HG03039 (cell line): ENCODE data around the gene GLT1D1.

ENCODE experiments used
- ATAC-seq: cut with Tn5 transposase; IDR thresholded peaks from one replicate; pipeline ENCODE4 v1.9.1; 2021; ENCODE audit warnings: mild to moderate bottlenecking, moderate library complexity; ENCODE audit not compliant: unreplicated experiment

Gene GLT1D1

DNA sequence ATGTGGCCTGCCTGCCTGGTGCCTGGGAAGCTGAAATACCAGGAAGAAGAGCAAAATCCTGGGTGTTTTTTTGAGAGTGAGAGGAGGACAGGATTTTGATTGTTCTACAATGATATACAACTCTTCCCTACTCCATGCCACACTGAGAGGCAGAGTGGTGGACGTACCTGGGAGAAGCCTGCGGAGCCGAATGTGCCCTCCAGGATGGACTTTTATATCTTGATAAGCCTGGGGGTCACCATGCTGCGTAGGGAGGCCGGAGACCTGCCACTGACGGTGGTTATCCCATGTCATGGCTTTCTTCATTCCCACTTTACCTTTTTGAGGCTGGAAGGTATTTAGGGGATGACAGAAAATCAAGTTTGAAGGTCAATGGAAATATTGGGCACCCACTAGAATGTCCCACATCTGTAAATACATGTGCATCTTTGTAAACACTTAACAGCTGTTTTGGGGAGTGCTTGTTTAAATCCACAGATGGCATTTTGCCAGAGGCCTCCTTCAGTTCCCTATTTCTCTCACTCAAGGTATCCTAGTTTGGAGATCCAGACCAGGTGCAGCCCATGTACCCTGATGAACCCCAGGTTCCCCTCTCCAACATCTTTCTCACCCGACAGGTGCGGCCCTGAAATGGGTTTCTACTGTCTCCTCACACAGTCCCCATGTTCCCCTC lies 1.1 kb upstream of the GLT1D1 start:
- no peak for ATAC-seq

DNA sequence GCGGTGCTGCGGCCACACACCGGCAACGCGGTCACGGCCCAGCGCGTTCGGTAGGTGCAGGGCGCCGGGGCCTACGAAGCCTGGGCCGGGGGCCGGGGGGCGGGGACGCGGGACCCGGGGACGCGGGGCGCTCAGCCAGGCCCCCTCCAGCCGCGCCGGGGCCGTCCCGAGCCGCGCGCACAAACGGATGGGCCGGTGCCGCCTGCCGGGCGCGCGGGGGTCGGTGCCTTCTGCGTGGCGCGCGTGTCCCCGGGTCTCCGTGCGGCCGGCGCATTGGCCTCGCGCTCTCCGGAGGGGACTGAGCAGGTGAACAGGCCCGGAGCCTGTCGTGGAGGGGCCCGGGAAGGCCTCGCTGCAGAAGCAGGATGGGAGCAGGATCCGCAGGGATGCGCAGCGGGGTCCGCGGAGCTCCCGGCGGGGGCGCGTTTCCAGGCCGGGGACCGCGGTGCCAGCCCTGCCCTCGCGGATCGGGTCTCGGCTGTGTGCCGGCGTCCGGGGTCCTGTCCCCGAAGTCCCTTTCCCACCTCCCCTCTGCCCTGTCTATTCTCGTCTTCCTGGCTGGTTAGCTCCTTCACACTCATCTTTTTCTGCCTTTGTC lies 421 bp downstream of the GLT1D1 start:
- ATAC-seq = no peak

DNA sequence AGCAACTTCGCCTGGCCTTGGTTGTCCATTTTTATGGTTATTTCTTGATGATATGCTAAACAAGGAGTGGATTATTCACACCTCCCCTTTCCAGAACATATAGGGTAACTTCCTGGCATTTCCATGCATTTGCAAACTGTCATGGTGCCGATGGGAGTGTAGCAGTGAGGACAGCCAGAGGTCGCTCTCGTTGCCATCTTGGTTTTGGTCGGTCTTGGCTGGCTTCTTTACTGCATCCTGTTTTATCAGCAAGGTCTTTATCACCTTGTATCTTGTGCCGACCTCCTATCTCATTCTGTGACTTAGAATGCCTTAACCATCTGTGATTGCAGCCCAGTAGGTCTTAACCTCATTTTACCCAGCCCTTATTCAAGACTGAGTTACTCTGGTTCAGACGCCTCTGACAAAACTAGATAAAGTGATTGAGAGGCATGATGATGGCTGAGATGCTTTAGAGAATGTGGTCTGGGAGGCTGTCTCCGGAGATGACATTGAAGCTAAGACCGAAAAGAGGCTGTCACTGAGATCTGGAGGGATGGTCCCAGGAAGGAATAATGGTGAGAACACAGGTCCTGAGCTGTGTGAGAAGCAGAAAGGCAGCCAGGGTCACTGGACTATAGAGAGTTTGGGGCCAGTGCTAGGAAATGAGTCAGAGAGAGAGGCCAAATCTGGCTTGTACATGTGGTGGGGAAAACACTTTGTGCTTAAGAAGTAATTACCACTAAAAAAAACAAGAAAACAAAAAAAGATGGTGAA lies 2.9 kb downstream of the GLT1D1 start:
- ATAC-seq = no peak

DNA sequence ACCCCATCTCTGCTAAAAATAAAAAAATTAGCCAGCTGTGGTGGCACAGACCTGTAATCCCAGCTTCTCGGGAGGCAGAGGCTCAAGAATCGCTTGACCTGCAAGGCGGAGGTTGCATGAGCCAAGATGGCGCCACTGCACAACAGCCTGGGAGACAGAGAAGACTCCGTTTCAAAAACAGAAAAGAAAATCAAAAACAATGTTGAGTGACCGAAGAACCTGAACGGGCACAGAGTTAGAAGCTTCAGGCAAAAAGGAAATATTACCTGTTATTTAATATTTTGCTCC lies 3.5 kb downstream of the GLT1D1 start:
- ATAC-seq = no peak

DNA sequence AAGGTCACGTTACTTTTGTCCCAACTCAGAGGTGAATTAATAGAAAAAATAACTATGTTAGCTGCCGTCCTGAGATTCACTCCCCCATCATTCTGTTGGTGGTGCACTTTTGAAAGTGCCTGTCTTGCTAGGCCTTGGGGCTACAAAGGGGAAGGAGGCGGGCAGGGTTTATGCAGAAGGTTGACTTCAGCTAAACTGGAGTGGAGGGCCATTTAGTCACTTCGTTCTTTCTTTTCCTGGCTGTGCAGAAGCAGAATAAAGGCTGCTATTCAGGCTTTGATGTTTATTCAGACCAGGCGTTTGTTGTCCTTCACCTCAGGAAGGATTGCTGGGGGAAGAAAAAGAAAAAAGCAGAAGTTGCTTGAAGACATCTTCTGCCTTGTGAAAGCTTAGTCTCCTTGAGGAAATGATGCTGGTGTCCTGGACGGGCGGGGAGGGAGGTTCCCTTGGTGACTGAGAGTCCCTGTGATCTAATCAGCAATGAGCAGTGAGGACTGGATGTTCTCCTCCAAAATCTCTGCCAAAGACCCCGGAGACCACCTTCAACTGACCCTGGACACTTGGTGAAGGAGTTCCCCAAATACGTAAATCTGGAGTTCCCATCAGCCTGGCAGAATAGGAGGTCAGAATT lies 4.0 kb downstream of the GLT1D1 start:
- no peak for ATAC-seq

DNA sequence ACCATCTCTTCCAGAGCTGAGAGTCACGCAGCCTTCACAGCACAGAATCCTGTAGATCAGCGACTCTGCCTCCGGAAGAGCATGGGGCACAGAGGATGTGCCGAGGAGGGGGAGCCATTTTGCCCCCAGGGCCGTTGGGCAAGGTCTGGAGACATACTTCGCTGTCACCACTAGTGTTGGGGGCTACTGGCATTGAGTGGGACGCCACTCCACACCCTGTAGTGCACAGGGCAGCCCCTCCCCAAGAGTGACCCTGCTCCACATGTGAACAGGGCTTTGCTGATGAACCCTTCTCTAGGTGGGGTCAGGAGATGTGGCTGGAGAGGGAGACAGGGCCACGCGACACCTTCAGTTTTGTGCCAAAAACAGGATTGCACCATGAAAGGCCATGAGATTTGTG lies 6.0 kb downstream of the GLT1D1 start:
- ATAC-seq = no peak

DNA sequence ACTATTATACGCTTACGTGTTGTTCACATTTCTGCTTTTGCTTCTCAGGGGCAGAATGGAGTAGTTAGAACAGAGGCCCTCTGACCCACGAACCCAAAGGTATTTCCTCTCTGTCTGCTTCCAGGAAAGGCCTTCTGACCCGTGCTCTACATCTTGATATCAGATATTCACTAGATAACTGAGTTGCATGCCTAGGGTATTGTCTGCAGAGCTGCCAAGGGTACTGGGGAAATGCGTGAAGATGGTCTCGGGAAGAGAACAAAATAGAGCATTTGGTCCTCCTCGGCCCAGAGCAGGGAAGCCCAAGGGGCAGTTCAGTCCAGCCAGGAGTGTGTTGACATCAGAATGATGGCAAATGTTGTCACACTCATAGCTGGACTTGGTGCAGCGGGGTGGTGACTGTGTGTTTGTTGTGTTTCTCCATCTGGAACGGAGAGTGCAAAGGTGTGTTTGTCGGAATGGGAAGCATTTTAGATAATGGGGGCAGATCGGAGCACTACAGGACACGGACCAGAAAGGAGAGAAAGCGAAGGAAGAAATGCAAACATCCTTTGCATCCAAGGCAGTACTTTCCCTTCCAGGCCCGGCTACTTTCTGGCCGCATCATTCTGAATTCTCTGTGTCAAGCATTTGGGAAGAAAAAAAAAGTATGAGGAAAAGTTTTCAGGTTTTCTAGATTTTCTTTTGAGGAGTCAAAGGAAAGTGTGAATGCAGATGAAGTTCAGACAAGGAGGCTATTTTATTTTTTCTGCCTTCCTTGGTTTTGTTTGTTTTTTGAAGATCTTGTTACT lies 8.1 kb downstream of the GLT1D1 start:
- ATAC-seq = no peak

DNA sequence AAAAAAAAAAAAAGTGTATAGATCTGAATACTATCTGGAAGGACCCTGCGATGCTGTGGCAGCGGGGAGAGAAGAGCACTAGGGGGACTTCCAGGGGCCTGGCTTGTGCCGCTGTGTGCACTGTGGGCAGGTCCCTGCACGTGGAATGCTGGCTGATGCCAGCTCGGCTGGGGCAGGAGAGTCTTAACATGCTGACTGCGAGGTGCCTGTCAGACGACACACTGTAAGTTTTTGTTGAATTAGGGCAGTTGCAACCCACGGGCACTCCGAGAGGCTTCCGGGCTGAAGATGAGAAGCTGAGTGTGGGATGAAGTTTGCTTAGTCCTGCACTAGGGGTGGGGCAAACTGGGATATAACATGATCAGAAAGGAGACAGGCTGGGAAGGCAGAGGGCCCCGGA lies 10.7 kb downstream of the GLT1D1 start:
- no peak for ATAC-seq

DNA sequence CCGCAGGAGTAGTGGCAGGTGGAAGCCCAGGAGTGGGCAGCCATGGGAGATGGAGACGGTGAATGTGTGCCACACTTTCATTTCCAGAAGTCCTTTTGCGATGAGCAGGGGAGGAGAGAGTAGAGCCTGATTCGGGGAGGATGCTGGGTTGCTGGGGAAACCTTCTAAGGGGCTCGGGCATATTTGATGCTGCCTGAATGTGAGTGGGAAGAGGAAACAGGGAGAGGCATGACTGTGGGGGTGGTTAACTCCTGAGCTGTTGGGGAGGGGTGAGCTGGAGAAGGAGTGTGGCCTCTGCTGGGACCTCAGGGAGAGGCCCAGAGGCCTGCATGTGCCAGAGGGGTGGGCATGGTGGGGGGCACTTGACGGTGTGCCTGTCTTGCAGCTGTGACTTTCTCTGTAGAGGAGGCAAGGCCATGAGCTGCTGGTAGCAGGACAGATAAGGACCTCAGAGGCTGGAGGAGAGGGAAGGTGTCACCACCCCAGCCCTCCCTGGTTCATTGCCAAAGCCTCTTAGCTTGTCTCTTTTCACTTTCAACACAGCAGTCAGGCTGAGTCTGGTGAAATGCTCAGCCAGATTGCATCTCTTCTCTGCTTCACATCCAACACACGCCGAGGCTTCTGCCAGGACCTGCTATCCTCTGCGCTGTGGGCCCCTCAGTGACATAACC lies 11.4 kb downstream of the GLT1D1 start:
- ATAC-seq = no peak

DNA sequence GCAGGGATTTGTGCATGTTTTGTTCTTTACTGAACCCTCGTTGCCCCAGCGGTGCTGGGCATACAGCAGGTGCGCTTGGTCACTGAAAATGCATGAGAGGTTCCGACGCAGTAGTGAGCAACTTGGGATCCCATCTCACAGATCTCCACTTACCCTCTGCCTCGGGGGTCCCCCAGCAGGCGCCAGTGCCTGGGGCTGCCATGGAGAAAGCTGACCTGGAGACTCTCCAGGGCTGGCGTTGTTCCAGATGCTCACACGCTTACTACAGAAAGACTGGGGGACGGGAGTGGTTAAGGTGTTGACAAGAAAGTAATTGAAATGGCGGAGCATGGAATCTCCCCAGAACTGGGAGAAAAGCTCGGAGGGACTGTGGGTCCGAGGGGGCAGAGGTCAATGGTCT lies 14.2 kb downstream of the GLT1D1 start:
- ATAC-seq = no peak

DNA sequence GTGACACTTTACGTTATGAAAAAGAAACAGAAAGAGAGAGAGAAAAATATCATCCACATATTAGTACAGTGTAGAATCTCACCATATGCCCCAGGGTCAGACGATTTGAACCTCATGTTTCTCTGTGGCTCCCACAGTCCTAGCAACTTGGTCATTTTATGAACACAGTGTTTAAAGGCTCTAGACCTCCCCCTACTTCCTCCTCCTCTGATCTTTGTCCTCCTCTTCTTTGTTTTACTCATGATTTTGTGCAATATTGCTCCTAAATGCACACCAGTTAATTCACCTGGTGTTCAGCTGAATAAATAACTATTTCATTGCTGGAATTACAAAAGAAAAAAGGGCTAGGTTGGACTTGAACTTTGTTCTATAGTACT lies 18.2 kb downstream of the GLT1D1 start:
- ATAC-seq = no peak

DNA sequence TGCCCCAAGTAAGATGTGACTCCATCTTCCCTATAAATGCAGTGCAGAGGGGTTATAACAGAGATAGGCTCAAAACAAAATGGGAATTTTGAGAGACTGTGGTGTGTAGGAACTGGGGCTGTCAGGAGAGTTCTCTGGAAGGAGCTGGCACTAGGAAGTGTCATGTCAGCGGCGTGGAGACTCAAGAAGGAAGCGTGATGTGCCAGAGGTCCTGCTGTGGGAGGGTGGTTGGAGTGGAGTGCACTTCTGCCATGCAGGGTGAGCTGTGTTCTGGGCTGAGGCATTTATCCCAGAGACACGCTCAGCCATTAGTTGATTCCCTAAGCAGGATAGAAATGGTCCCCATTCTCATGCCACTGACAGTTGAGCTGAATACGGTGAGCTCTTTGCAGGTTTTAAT lies 19.0 kb downstream of the GLT1D1 start:
- no peak for ATAC-seq

DNA sequence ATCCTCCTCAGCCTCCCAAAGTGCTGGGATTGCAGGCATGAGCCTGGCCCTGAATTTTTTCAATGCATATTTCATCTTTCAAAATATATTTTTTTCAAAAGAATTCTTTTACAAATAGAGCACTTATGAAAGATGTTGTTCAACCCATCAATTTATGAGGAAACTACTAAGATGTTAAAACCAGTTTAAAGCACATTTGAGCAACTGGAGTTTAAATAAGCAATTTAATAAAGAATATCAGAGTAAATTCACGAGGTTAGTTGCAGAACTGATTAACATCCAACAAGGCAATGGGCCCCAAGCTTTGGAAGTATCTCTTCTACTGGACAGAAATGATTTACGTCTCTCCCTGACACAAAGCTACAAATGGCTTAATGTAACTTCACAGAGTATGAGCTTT lies 23.3 kb downstream of the GLT1D1 start:
- no peak for ATAC-seq

DNA sequence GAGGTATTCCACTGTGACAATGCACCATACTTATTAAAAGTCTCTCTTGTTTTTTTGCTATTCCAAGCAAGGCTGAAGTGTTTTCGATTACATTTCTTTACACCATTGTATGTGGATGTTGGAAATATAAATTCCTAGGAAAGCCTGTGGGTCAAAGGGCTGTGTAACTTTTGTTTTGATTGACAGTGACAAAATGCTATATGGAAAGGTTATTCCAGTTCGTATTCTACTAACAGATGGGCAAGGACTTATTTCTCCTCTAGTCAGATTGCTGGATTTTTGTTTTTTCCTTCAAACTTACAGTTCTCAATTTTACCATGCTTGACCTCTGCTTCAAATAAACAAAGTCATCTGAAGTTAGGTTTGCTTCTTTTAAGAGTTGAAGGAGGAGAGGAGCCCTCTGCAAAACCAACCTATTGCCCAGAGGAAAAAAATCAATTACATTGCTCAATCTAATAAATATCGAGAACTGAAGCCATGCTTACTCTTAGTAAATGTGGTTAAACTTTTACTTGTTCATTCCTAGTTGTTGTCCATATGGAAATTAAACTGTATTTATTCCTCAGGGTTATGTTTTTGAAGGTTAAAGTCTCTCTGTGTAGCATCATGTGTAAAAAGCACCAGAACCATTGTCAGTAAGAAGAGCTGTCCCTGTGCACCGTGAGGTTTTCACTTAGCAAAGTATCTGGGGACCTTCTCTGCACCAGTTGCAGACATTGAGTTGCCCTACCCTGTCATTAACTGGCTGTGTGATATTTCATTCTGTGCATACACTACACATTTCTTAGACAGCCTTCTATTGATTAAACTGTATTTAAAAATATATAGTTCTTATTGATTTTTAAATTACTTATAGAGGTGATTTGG lies 26.9 kb downstream of the GLT1D1 start:
- no peak for ATAC-seq

DNA sequence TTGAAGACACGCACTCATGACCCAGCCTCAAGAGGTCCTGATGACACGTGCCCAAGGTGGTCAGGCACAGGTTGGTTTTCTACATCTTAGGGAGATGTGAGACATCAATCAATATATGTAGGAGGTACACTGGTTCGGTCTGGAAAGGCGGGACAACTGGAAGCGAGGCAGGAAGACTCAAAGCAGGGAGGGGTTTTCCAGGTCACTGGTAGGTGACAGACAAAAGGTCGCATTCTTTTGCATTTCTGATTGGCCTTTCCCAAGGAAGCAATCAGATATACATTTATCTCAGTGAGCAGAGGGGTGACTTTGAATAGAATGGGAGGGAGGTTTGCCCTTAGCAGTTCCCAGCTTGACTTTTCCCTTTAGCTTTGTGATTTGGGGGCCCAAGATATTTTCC lies 38.6 kb downstream of the GLT1D1 start:
- ATAC-seq = no peak

DNA sequence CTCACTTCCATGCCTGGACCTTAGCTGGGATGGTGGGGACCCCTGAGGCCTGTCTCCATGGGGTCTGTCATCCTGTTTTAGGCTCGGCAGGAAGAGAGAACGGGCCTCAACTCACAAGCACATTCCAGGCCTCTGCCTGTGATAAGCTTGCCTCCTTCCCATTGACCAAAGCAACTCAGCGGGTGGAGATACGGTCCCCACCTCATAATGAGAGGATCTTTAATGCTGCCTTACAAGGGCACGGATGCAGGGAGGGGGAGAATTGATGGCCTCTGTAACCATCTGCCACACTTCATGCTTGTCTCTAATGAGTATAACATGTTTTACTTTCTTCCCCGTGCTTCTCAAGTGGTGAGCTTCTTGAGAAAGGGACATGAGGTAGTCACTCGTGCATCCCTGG lies 50.0 kb downstream of the GLT1D1 start:
- no peak for ATAC-seq

DNA sequence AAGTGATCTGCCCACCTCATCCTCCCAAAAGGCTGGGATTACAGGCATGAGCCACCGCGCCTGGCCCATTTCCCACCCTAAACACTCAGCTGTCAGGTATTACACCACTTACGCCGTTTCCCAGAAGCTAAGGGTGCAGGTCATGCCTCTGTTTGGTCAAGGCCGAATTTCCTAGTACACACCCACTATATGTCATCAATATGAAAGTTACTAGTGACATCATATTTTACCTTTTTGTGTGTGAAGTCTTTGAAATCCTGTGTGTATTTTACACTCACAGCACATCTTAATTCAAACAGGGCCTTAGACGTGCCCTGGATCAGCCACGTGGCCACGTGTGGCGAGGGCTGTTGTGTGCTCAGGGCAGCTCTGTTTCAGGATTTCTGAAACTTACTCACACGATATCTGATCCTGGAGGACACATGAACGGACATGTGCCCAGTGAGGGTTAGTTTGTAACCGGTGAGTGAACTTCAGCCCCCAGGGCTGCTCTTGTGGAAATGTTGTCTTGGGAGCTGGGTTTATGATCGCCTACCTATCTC lies 51.8 kb downstream of the GLT1D1 start:
- no peak for ATAC-seq

DNA sequence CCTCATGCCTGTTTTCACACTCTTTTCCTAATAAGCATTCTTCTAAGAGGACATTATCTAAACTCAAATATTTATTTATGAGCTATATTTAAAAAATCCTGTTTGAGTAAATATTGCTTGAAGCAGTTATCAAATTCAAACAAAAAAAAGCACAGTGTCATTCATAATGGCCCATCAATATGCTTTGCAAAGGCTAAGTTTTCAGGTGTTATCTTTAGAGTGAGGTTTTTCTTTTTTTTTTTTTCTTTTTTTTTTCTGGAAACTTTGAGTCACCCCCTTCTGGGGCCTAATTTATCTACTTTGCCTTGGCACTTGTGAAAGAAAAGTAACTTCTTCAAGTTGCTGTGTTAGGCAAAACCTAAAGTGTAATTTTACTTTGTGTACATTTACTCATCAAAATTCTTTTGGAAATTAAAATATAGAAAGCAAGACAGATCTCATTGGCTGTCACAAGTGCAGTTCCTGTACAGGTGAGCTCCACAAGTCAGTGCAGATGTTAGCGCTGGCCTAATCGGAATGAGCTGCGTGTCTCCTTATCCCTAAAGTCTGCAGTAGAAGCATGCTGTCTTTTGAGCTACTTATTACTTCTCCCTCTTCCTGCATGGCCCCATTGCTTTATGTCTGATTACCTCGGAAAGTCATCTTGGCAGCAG lies 53.3 kb downstream of the GLT1D1 start:
- no peak for ATAC-seq

DNA sequence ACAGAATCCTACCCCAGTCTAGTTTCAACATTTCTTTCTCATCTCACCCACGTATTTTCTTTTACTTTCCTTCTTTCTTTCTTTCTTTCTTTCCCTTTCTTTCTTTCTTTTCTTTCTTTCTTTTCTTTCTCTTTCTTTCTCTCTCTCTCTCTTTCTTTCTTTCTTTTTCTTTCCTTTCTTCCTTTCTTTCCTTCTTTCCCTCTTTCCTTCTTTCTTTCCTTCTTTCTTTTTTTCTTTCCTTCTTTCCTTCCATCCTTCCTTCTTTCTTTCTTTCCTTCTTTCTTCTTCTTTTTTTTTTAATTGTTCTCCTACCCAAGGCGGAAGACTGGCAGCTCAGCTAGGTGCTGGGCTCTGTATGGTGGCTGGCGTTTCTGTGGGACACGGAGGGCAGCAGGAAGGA lies 55.0 kb downstream of the GLT1D1 start:
- no peak for ATAC-seq
